Liver (tissue), 9 donors: ENCODE results near the gene PALD1. TPM values are rescaled to one million over a fixed set of nuclear protein-coding genes. Genes with fewer than 3 reads are reported as not detected.

ENCODE experiments used
- DNase-seq: peaks from one replicate; pipeline ENCODE4 v3.0.0-alpha.2; 2017; ENCODE audit warnings: low spot score
- H3K27ac ChIP-seq, 2 donors: one replicate each; pipeline ENCODE4 v1.7.0; 2013; ENCODE audit warnings: inconsistent platforms in 2 of 2, low read length in 2 of 2, control low read depth in 1 of 2, low read depth in 1 of 2, mild to moderate bottlenecking in 1 of 2
- H3K27me3 ChIP-seq, 4 donors: one replicate each; pipeline versions ENCODE4 v1.6.1 to v1.7.0; 2013; ENCODE audit warnings: low read length in 3 of 4, inconsistent platforms in 1 of 4, mild to moderate bottlenecking in 1 of 4, moderate library complexity in 1 of 4; ENCODE audit not compliant: control insufficient read depth in 4 of 4, insufficient read depth in 4 of 4
- H3K36me3 ChIP-seq, 4 donors: one replicate each; pipeline versions ENCODE4 v1.6.1 to v1.7.0; 2013; ENCODE audit warnings: low read length in 3 of 4, mild to moderate bottlenecking in 3 of 4, low read depth in 1 of 4, moderate library complexity in 1 of 4; ENCODE audit not compliant: control insufficient read depth in 4 of 4, insufficient read depth in 3 of 4
- H3K4me1 ChIP-seq, 4 donors: one replicate each; pipeline versions ENCODE4 v1.6.1 to v1.7.0; 2013; ENCODE audit warnings: low read length in 3 of 4, mild to moderate bottlenecking in 3 of 4, moderate library complexity in 1 of 4; ENCODE audit not compliant: control insufficient read depth in 4 of 4, insufficient read depth in 4 of 4
- H3K4me3 ChIP-seq, 3 donors: one replicate each; pipeline versions ENCODE4 v1.6.1 to v1.7.0; 2013; ENCODE audit warnings: low read length in 3 of 3, control low read depth in 1 of 3, low read depth in 1 of 3, mild to moderate bottlenecking in 1 of 3
- H3K9ac ChIP-seq, 2 donors: one replicate each; pipeline ENCODE4 v1.7.0; 2013; ENCODE audit warnings: low read length in 2 of 2, mild to moderate bottlenecking in 2 of 2, moderate library complexity in 2 of 2, control low read depth in 1 of 2, low read depth in 1 of 2
- H3K9me3 ChIP-seq, 4 donors: one replicate each; pipeline versions ENCODE4 v1.6.1 to v1.7.0; 2013; ENCODE audit warnings: low read length in 3 of 4; ENCODE audit not compliant: control insufficient read depth in 4 of 4
- EGR1 ChIP-seq, 2 donors: IDR thresholded peaks; 2 replicates each; pipeline ENCODE4 v1.6.1; 2016 to 2018; ENCODE audit warnings: antibody characterized with exemption in 2 of 2, low read depth in 2 of 2
- FOXA1 ChIP-seq: IDR thresholded peaks from 2 replicates; pipeline ENCODE4 v1.6.1; 2016; ENCODE audit warnings: antibody characterized with exemption
- FOXA2 ChIP-seq: IDR thresholded peaks from 2 replicates; pipeline ENCODE4 v1.6.1; 2016; ENCODE audit warnings: antibody characterized with exemption
- GABPA ChIP-seq, 2 donors: IDR thresholded peaks in 1 of 2; conservative IDR thresholded peaks in 1 of 2; 2 replicates each; pipeline ENCODE4 v1.6.1; 2016; ENCODE audit warnings: antibody characterized with exemption in 2 of 2, mild to moderate bottlenecking in 1 of 2, moderate library complexity in 1 of 2
- HNF4A ChIP-seq, 2 donors: conservative IDR thresholded peaks; 2 replicates each; pipeline ENCODE4 v1.6.1; 2016; ENCODE audit warnings: antibody characterized with exemption in 2 of 2, mild to moderate bottlenecking in 2 of 2
- HNF4G ChIP-seq: IDR thresholded peaks from 2 replicates; pipeline ENCODE4 v1.6.1; 2016; ENCODE audit warnings: antibody characterized with exemption
- JUND ChIP-seq, 2 donors: IDR thresholded peaks; 2 replicates each; pipeline ENCODE4 v1.6.1; 2016; ENCODE audit warnings: antibody characterized with exemption in 2 of 2
- NR2F2 ChIP-seq: IDR thresholded peaks from 2 replicates; pipeline ENCODE4 v1.6.1; 2016; ENCODE audit warnings: antibody characterized with exemption
- RAD21 ChIP-seq, 2 donors: IDR thresholded peaks; 2 replicates each; pipeline ENCODE4 v1.6.1; 2016; ENCODE audit warnings: antibody characterized with exemption in 2 of 2, mild to moderate bottlenecking in 2 of 2
- RXRA ChIP-seq, 2 donors: IDR thresholded peaks; 2 replicates each; pipeline ENCODE4 v1.6.1; 2017 to 2018; ENCODE audit warnings: antibody characterized with exemption in 2 of 2, mild to moderate bottlenecking in 1 of 2
- SP1 ChIP-seq: IDR thresholded peaks from 2 replicates; pipeline ENCODE4 v1.6.1; 2018; ENCODE audit warnings: antibody characterized with exemption, mild to moderate bottlenecking
- TAF1 ChIP-seq: conservative IDR thresholded peaks from 2 replicates; pipeline ENCODE4 v1.6.1; 2016; ENCODE audit warnings: antibody characterized with exemption, mild to moderate bottlenecking
- YY1 ChIP-seq: IDR thresholded peaks from 2 replicates; pipeline ENCODE4 v1.6.1; 2016; ENCODE audit warnings: antibody characterized with exemption, mild to moderate bottlenecking
- WGBS: extraction: QIAGEN DNeasy Blood & Tissue Kit; methylation state at CpG from one replicate; pipeline ENCODE4 v1.1.7; 2013; 5-methylcytosine and 5-hydroxymethylcytosine counted together
- polyA plus RNA-seq, 2 donors: library from polyadenylated mRNA; stranded (reverse) in 1 of 2; unstranded in 1 of 2; fragments of 200-250 nt in 1 of 2; fragments of >200 nt in 1 of 2; fragmentation: Nextera tagmentation in 1 of 2; extraction: Ambion mirVana in 1 of 2; gene quantifications; one replicate each; pipeline versions ENCODE4 v1.2.1 to v1.2.3, GENCODE V29; 2013 to 2015
- total RNA-seq, 2 donors: library from RNA; depleted of rRNA; stranded (reverse); fragments of >200 nt; gene quantifications; one replicate each; pipeline ENCODE4 v1.2.3, GENCODE V29; 2014
- TF ChIP-seq, protein P1 (sequence below): IDR thresholded peaks from 2 replicates; pipeline ENCODE4 v1.6.1; 2016; ENCODE audit warnings: antibody characterized with exemption
- TF ChIP-seq, protein P2 (sequence below): fragments of 150-350 bp; IDR thresholded peaks from 2 replicates; pipeline ENCODE4 v1.5.1; 2017; ENCODE audit warnings: improper control_type of control experiment, low read depth, low read length; ENCODE audit not compliant: missing input control
- TF ChIP-seq, protein P3 (sequence below): IDR thresholded peaks from 2 replicates; pipeline ENCODE4 v1.6.1; 2016; ENCODE audit warnings: antibody characterized with exemption
- TF ChIP-seq, protein P4 (sequence below): IDR thresholded peaks from 2 replicates; pipeline ENCODE4 v1.6.1; 2016; ENCODE audit warnings: antibody characterized with exemption, mild to moderate bottlenecking
- donor health status: healthy.
- donor health status: healthy.
- donor health status: healthy.
- donor health status: healthy.
- donor health status: healthy.

The PALD1 gene
- total and polyA plus RNA-seq, 4 donors, result 0.72 to 4.2 (median 1.4) TPM

DNA sequence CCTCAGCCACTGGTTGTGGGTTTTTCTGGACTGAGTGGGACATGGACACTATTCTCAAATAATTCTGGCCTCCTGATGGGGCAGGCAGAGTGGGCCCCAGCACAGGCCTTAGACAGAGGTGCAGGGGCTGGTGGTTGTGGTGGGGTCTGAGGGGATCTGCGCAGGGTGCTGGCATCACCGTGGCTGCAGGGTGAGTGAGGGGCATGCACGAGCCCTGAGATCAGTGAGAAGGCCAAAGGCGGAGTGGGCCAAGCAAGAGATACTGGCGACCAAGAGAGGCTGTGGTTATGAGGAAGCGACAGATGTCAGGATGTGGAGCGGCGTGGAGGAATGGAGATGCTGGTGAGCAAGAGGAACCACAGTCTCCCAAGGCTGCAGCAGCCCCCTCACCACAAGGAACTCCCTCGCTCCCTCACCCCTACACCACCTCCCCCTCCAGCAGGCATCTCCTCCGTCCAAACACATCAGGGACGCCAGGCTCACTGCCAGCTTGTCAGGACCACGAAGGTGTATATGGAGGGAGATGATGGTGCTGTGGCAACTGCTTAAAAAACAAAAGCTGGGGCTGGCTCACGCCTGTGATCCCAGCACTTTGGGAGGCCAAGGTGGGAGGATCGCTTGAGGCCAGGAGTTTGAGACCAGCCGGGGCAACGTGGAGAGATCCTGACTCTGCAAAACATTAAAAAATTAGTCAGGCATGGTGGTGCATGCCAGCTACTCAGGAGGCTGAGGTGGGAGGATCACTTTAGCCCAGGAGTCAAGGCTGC lies 114.4 kb downstream of the PALD1 start:
- Histone ChIP-seq H3K4me3 (no peak overlapping the region), H3K9ac (no peak overlapping the region), H3K27ac (no peak overlapping the region), H3K4me1 (no peaks in the 10 kb centered on the region), H3K9me3 (no peaks in the 10 kb centered on the region), H3K27me3 (no peaks in the 10 kb centered on the region), H3K36me3 (no peaks in the 10 kb centered on the region)
- no peak for TF ChIP-seq RAD21 (IDR thresholded peaks at IDR 0.05)
- TF ChIP-seq TAF1, result no peak
- no peak for TF ChIP-seq FOXA2
- no peak for TF ChIP-seq GABPA (IDR thresholded peaks at IDR 0.05 in 1 of 2, conservative IDR thresholded peaks at IDR 0.05 in 1 of 2)
- TF ChIP-seq, protein P1, sequence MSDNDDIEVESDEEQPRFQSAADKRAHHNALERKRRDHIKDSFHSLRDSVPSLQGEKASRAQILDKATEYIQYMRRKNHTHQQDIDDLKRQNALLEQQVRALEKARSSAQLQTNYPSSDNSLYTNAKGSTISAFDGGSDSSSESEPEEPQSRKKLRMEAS, result no peak
- no peak for TF ChIP-seq HNF4G
- no peak for DNase-seq
- 81% methylated on average over 16 of the region's 16 CpGs for WGBS

DNA sequence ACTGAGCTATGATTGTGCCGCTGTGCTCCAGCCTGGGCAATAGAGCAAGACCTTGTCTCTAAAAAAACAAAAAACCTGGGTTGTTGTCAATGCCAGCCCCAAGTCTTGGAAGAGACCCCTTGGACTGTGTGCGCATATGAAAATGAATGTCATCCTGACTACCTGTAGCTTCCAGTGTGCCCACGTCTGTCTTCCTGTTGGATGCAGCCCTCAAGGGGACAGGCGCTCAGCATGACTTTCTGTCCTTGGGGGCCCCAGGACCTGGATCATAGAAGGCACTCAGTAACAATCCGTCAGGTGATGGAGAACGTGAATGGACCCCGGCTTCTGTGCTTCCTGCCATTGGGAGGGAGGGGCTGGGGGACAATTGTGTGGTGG lies 114.9 kb downstream of the PALD1 start:
- Histone ChIP-seq H3K9ac (no peak overlapping the region), H3K4me3 (no peak overlapping the region), H3K27me3 (no peaks in the 10 kb centered on the region), H3K9me3 (no peaks in the 10 kb centered on the region), H3K4me1 (no peaks in the 10 kb centered on the region), H3K27ac (no peak overlapping the region), H3K36me3 (no peaks in the 10 kb centered on the region)
- WGBS, result 84% methylated on average over 7 of the region's 7 CpGs
- DNase-seq, result no peak
- no peak for TF ChIP-seq RXRA (IDR thresholded peaks at IDR 0.05)
- TF ChIP-seq, protein P2, sequence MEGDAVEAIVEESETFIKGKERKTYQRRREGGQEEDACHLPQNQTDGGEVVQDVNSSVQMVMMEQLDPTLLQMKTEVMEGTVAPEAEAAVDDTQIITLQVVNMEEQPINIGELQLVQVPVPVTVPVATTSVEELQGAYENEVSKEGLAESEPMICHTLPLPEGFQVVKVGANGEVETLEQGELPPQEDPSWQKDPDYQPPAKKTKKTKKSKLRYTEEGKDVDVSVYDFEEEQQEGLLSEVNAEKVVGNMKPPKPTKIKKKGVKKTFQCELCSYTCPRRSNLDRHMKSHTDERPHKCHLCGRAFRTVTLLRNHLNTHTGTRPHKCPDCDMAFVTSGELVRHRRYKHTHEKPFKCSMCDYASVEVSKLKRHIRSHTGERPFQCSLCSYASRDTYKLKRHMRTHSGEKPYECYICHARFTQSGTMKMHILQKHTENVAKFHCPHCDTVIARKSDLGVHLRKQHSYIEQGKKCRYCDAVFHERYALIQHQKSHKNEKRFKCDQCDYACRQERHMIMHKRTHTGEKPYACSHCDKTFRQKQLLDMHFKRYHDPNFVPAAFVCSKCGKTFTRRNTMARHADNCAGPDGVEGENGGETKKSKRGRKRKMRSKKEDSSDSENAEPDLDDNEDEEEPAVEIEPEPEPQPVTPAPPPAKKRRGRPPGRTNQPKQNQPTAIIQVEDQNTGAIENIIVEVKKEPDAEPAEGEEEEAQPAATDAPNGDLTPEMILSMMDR, result no peak
- TF ChIP-seq EGR1 (IDR thresholded peaks at IDR 0.05; ENCODE audit: low read depth in 2 of 2), result no peak
- no peak for TF ChIP-seq YY1
- no peak for TF ChIP-seq NR2F2
- TF ChIP-seq, protein P1, result no peak
- no peak for TF ChIP-seq SP1
- no peak for TF ChIP-seq FOXA1

DNA sequence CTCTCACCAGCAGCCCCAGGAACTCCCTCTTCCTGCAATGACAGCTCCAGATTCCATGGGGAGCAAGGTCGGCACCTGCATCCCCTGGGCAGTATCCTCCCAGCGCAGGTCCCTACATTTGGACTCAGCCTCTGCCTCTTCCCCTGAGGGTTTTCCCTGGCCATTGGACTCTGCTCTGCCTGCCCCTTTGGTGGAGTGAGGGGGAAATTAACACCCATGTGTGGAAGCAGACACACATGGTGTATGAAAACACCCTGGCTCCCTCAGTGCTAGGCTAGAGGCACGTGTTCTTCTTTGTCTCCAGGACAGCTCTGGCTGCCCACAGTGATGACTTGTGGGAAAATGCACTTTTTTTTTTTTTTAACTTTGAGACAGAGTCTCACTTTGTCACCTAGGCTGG lies 115.6 kb downstream of the PALD1 start:
- H3K4me3 ChIP-seq, result no peak overlapping the region
- no peak overlapping the region for H3K9ac ChIP-seq
- H3K27me3 ChIP-seq, result no peaks in the 10 kb centered on the region
- H3K9me3 ChIP-seq, result no peaks in the 10 kb centered on the region
- no peak for DNase-seq
- H3K27ac ChIP-seq, result no peak overlapping the region
- no peaks in the 10 kb centered on the region for H3K4me1 ChIP-seq
- no peaks in the 10 kb centered on the region for H3K36me3 ChIP-seq
- WGBS, result 84% methylated on average over 3 of the region's 3 CpGs
- TF ChIP-seq RAD21 (IDR thresholded peaks at IDR 0.05) (no peak), GABPA (IDR thresholded peaks at IDR 0.05 in 1 of 2, conservative IDR thresholded peaks at IDR 0.05 in 1 of 2) (no peak), EGR1 (IDR thresholded peaks at IDR 0.05; ENCODE audit: low read depth in 2 of 2) (no peak), HNF4A (conservative IDR thresholded peaks at IDR 0.05) (no peak), FOXA1 (no peak), RXRA (IDR thresholded peaks at IDR 0.05) (no peak), JUND (IDR thresholded peaks at IDR 0.05) (no peak), NR2F2 (no peak), SP1 (no peak), TAF1 (no peak), FOXA2 (no peak), HNF4G (no peak)
- TF ChIP-seq, protein P2, result no peak
- TF ChIP-seq, protein P1, result no peak
- TF ChIP-seq, protein P3, sequence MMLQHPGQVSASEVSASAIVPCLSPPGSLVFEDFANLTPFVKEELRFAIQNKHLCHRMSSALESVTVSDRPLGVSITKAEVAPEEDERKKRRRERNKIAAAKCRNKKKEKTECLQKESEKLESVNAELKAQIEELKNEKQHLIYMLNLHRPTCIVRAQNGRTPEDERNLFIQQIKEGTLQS, result no peak
- TF ChIP-seq, protein P4, sequence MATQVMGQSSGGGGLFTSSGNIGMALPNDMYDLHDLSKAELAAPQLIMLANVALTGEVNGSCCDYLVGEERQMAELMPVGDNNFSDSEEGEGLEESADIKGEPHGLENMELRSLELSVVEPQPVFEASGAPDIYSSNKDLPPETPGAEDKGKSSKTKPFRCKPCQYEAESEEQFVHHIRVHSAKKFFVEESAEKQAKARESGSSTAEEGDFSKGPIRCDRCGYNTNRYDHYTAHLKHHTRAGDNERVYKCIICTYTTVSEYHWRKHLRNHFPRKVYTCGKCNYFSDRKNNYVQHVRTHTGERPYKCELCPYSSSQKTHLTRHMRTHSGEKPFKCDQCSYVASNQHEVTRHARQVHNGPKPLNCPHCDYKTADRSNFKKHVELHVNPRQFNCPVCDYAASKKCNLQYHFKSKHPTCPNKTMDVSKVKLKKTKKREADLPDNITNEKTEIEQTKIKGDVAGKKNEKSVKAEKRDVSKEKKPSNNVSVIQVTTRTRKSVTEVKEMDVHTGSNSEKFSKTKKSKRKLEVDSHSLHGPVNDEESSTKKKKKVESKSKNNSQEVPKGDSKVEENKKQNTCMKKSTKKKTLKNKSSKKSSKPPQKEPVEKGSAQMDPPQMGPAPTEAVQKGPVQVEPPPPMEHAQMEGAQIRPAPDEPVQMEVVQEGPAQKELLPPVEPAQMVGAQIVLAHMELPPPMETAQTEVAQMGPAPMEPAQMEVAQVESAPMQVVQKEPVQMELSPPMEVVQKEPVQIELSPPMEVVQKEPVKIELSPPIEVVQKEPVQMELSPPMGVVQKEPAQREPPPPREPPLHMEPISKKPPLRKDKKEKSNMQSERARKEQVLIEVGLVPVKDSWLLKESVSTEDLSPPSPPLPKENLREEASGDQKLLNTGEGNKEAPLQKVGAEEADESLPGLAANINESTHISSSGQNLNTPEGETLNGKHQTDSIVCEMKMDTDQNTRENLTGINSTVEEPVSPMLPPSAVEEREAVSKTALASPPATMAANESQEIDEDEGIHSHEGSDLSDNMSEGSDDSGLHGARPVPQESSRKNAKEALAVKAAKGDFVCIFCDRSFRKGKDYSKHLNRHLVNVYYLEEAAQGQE, result no peak
